HL-60 (cell line): ENCODE measurements around the gene BEGAIN.

Experiments
- CTCF ChIP-seq: IDR thresholded peaks from one replicate; pipeline ENCODE4 v1.5.1; 2011; ENCODE audit warnings: low read length, control low read depth, inconsistent platforms; ENCODE audit not compliant: insufficient read depth
- POLR2AphosphoS5 ChIP-seq: IDR thresholded peaks from 2 replicates; pipeline ENCODE4 v1.6.1; 2012; ENCODE audit warnings: low read depth

GRCh38 chr14:100536721-100537445 lies 50.3 kb downstream of the BEGAIN start:
- no peak for TF ChIP-seq CTCF
- TF ChIP-seq POLR2AphosphoS5 = no peak
